ENCODE data around the gene LNX1. TPM values are rescaled to one million over a fixed set of nuclear protein-coding genes. Genes with fewer than 3 reads are reported as not detected.

LNX1 gene
- total and polyA plus RNA-seq, 9 of the 15 experiments (the other 6 are each of a cell fraction or from before 2014, with no cell fraction given) = 0.40 to 3.6 (median 2.2) TPM

DNA sequence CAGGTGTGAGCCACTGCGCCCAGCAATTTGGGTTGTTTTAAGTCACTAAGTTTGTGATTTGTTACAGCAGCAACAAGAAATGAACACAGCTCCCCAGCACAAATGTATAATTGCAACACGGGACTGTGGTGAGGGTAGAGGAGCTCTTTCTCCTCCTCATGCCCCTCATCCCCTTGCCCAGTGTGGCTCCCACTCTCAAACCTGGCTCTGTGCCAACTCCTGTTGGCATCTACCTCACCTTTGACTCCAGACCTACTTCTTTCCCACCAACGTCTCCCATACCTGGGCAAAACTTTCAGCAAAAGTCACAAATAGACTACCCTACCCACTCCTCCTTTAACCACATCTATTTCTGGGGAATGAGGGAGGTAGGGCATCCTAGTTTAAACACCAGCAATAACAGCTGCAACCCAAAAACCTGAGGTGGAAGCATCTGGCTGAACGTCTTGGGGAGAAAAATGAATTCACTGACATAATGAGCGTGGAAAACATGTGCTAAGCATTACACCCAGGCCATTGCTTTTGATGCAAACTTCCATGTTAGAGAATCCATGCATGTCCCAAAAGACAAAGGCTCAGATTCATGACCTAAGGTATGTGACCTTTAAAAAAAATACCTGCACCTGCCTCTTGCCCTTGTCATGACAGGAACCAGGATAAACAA lies 19.2 kb downstream of the LNX1 start (continued):
- TF ChIP-seq, protein P1, sequence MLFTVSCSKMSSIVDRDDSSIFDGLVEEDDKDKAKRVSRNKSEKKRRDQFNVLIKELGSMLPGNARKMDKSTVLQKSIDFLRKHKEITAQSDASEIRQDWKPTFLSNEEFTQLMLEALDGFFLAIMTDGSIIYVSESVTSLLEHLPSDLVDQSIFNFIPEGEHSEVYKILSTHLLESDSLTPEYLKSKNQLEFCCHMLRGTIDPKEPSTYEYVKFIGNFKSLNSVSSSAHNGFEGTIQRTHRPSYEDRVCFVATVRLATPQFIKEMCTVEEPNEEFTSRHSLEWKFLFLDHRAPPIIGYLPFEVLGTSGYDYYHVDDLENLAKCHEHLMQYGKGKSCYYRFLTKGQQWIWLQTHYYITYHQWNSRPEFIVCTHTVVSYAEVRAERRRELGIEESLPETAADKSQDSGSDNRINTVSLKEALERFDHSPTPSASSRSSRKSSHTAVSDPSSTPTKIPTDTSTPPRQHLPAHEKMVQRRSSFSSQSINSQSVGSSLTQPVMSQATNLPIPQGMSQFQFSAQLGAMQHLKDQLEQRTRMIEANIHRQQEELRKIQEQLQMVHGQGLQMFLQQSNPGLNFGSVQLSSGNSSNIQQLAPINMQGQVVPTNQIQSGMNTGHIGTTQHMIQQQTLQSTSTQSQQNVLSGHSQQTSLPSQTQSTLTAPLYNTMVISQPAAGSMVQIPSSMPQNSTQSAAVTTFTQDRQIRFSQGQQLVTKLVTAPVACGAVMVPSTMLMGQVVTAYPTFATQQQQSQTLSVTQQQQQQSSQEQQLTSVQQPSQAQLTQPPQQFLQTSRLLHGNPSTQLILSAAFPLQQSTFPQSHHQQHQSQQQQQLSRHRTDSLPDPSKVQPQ (CRISPR knock-in tag; IDR thresholded peaks at IDR 0.05; ENCODE audit: borderline replicate concordance) = no peak

DNA sequence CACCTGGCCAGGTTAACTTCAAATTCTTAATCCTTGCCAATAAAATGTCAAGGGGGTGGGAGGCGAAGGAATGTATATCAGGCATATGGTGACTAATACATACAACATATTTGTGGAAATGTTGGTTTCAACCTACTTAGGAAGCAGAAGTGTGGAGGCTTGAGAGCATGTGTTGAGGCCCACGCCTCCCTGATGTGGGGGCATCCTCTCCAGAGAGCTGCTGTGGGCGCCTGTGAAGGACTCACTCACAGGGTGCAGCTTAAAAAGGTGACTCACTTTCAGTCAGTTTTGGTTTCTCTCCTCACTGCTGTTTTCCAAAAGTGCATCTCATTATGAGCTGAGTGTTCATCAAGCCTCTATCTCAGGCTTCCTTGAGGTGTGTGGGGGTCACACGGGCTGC lies 27.5 kb downstream of the LNX1 start:
- Histone ChIP-seq H3K36me3 (ENCODE audit: control insufficient read depth, insufficient read depth, low read length) (no peaks in the 10 kb centered on the region), H3K4me2 (ENCODE audit: insufficient read depth, low read length) (no peak overlapping the region), H2AFZ (ENCODE audit: low read depth, low read length) (no peak overlapping the region), H3K9me1 (ENCODE audit: control insufficient read depth, insufficient read depth, low read length) (no peaks in the 10 kb centered on the region), H3K79me2 (ENCODE audit: control insufficient read depth, insufficient read depth, low read length) (no peaks in the 10 kb centered on the region), H3K27ac (ENCODE audit: extremely low read depth, low read depth, low read length) (no peak overlapping the region), H3K27me3 (ENCODE audit: control insufficient read depth in 2 of 2, insufficient read depth in 2 of 2, low read length in 2 of 2) (peaks cover 0 to 3% of the 10 kb centered on the region in 2 experiments; a peak in 2 of 5 replicates), H3K4me1 (replicated peaks in 1 of 2; ENCODE audit: control insufficient read depth in 2 of 2, insufficient read depth in 2 of 2, low read length in 2 of 2) (no peaks in the 10 kb centered on the region; a peak in 1 of 5 replicates), H4K20me1 (replicated peaks; ENCODE audit: control insufficient read depth, insufficient read depth, low read length) (no peaks in the 10 kb centered on the region), H3K9me3 (replicated peaks; ENCODE audit: control insufficient read depth, insufficient read depth, low read depth, low read length) (no peaks in the 10 kb centered on the region), H3K4me3 (no peak overlapping the region), H3K9ac (ENCODE audit: insufficient read depth in 1 of 2, low read depth in 2 of 2, low read length in 2 of 2) (no peak overlapping the region)
- 13% methylated on average over 4 of the region's 4 CpGs for WGBS (ENCODE audit: insufficient coverage, low coverage, missing lambda C conversion rate)
- FAIRE-seq (no peak), ATAC-seq (peak; percentile 42), DNase-seq (ENCODE audit: extremely low read depth in 1 of 4, low spot score in 3 of 4) (no peak)
- intact Hi-C loops (cut with micrococcal nuclease) = no loop called here
- BruUV-seq (replicated peaks) = no TSS peak
- TF ChIP-seq NR2C2 (CRISPR knock-in tag; IDR thresholded peaks at IDR 0.05) = no peak
- no peak for TF ChIP-seq NR2C2 (tag; IDR thresholded peaks at IDR 0.05)
- TF ChIP-seq MBD2 (IDR thresholded peaks at IDR 0.05; ENCODE audit: borderline replicate concordance, low read depth) = no peak
- no peak for TF ChIP-seq ETV1 (tag; conservative IDR thresholded peaks at IDR 0.05; ENCODE audit: low read depth)
- TF ChIP-seq ZNF436 (CRISPR knock-in tag; IDR thresholded peaks at IDR 0.05) = no peak
- no peak for TF ChIP-seq ZNF384 (IDR thresholded peaks at IDR 0.05; ENCODE audit: low read depth, low read length)
- peak; percentile 32; the same call in 1 of the 2 replicates for TF ChIP-seq EGR1 (conservative IDR thresholded peaks at IDR 0.05)
- TF ChIP-seq, protein P2, sequence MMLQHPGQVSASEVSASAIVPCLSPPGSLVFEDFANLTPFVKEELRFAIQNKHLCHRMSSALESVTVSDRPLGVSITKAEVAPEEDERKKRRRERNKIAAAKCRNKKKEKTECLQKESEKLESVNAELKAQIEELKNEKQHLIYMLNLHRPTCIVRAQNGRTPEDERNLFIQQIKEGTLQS (IDR thresholded peaks at IDR 0.05) = peak; percentile 32; the same call in 1 of the 2 replicates
- TF ChIP-seq, protein P2 (CRISPR knock-in tag; conservative IDR thresholded peaks at IDR 0.05) = no peak
- no peak for TF ChIP-seq NR2C1 (IDR thresholded peaks at IDR 0.05)
- no peak for TF ChIP-seq NR2C1 (tag; IDR thresholded peaks at IDR 0.05)
- TF ChIP-seq, protein P3, sequence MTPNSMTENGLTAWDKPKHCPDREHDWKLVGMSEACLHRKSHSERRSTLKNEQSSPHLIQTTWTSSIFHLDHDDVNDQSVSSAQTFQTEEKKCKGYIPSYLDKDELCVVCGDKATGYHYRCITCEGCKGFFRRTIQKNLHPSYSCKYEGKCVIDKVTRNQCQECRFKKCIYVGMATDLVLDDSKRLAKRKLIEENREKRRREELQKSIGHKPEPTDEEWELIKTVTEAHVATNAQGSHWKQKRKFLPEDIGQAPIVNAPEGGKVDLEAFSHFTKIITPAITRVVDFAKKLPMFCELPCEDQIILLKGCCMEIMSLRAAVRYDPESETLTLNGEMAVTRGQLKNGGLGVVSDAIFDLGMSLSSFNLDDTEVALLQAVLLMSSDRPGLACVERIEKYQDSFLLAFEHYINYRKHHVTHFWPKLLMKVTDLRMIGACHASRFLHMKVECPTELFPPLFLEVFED (CRISPR knock-in tag; conservative IDR thresholded peaks at IDR 0.05) = no peak
- peak; percentile 55 for TF ChIP-seq FOSL1 (tag; conservative IDR thresholded peaks at IDR 0.05)
- CTCF ChIA-PET (ENCODE audit: low intra/inter-chr PET ratio) = no interaction called here
- POLR2A ChIA-PET = interaction anchor here (0.6 to 0.7 kb wide), 2 partner anchors 11 to 13 kb away, joined by 3 to 4 read pairs; no protein-coding TSS in a partner anchor
- in situ Hi-C loops (cut with MboI) = no loop called here
